SH-SY5Y (cell line): ENCODE results near the gene ST8SIA6.

Experiments used
- GATA2 ChIP-seq: IDR thresholded peaks from 2 replicates; pipeline ENCODE4 v1.6.1; 2011; ENCODE audit warnings: mild to moderate bottlenecking, low read depth, low read length
- GATA3 ChIP-seq: IDR thresholded peaks from 2 replicates; pipeline ENCODE4 v1.6.1; 2011; ENCODE audit warnings: low read depth, mild to moderate bottlenecking, low read length, moderate library complexity

- no peak for TF ChIP-seq GATA2
- TF ChIP-seq GATA3: no peak
These were observed 30.7 kb downstream of the ST8SIA6 start for GRCh38 chr10:17423632-17424186.
